GM12873 (cell line): ENCODE data around the gene SRRM3.
A peak's percentile ranks its signal among the peaks of the same experiment; 100 is the strongest.

Experiments
- CTCF ChIP-seq: IDR thresholded peaks from 2 replicates; pipeline ENCODE4 v1.5.1; 2012; ENCODE audit warnings: low read depth, mild to moderate bottlenecking, moderate library complexity, low read length, control low read depth; ENCODE audit not compliant: insufficient read depth; ENCODE audit errors: missing control alignments

SRRM3 gene

GRCh38 chr7:76282344-76283253 lies 80.9 kb downstream of the SRRM3 start:
- TF ChIP-seq CTCF = no peak

DNA sequence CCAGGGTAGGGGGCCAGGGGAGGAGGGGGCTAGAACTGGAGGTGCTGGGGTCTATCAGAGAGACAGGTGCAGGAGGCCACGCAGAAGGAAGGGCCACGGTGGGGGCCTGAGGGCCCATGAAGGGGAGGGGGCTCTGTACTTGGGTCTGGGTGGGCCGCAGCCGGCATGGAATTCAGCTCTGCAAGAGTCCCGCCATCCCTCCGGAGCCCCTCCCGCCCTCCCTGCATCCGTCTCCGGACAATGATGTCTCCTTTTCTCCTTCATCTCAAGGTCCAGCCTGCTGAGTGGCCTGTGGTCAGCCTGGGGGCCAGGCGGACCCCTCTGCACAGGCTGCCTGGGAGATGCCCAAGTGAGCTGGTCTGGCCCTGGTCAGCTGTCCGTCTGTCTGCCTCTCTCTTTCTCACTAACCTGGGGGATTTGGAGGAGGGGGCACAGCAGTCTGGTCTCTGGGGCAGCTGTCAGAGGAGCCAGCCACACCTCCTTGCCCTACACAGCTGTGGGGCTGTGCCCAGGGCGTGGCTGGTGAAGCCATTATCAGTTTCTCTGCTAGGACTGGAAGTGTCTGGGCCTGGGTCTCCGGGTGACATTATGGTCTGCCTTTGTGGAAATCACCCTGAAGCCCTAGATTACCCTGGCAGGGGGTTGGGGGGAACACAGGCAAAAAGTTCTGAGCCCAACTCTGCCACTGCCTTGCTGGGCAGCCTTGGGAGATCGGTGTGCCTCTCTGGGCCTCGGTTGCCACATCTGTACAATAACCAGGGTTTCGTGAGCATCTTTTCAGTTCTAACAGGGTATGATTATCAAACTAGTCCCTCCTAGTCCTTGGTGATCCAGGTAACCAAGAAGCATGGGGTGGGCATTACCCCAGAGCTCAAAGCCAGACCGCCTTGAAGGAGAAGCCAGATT lies 81.8 kb downstream of the SRRM3 start:
- no peak for TF ChIP-seq CTCF

GRCh38 chr7:76285604-76286374 lies 84.1 kb downstream of the SRRM3 start:
- no peak for TF ChIP-seq CTCF

DNA sequence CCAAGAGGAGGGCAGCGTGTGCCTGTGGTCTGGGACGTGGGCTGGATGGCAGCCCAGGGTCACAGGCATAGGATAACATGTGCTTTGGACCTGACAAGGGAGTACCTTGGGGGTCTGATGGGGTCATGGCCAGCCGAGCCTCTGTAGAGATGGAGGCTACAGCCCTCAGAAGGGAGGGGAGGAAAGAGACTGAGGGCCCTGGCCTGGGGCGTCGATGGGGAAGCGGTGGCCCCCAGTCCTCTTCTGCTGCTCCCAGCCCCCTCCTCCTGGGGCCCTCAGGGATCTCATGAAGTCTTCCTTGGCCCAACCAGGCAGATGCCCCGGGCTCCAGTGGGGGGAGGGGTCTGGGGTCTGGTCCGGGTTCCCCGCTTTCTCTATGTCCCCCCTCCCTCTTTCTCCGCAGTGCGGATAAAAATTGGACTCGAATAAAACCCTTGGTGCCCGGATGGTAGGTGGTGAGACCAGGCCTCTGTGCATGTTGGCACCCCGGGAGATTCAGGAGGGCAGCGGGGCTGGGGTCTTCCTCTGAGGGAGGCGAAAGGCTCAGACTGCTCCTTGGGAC lies 85.2 kb downstream of the SRRM3 start:
- TF ChIP-seq CTCF = no peak

DNA sequence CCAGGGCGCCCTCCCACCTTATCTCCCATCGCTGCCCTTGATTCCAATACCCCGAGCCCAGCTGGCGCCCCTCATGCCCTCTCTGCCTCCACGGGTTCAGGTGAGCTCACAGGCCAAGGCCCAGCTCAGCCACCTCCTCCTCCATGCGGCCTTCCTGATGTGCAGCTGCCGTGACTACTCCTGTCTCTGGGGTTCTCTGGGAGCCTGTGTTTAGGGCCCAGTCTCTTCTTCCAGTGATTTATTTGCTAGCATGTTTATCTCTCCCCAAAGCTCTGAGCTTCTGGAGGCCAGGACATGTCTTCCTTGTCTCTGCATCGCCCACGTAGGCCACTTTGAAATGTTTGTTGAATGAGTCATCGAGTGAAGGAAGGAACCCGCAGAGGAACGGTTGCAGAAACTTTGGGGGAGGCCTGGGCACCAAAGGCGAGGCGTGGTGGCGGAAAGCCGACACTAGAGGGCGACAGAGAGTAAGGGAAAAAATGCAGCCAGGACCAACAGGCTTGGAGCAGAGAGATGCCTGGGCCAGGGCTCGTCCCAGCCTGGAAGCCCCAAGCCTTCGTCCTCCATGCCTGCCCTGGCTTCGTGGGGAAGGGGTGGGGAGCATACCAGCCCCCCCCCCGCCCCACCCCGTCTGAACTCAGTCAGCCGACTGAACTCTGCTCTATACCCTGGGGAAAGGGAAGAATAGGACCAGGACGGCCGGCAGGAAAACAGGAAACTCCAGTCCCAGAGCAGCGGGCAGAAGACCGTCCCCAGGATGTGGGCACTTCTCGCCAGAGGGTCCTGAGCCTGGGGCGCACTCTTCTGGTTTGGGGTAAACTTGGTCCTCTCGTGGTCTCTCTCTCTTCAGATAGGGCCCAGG lies 89.9 kb downstream of the SRRM3 start:
- peak; percentile 95 for TF ChIP-seq CTCF

- TF ChIP-seq CTCF = no peak
Measured at GRCh38 chr7:76292213-76292573, 90.5 kb downstream of the SRRM3 start.
